Heart right ventricle (tissue), 16 donors: Measurements from ENCODE around the gene TM2D3. TPM values are rescaled to one million over a fixed set of nuclear protein-coding genes. Genes with fewer than 3 reads are reported as not detected.

ENCODE experiments used
- ATAC-seq, 8 donors: fragments of 200-7000 bp; cut with Tn5 transposase; one replicate each; pipeline ENCODE4 v1.9.1; 2020; ENCODE audit warnings: mild to moderate bottlenecking in 8 of 8, moderate library complexity in 8 of 8, moderate number of reproducible peaks in 1 of 8
- DNase-seq, 2 donors: peaks; one replicate each; pipeline ENCODE4 v3.0.0-alpha.2; 2020
- H3K27ac ChIP-seq, 10 donors: fragments of 200-600 bp; sonication (generic) in 2 of 10; one replicate each; pipeline versions ENCODE4 v1.5.0 to v1.8.0; 2020 to 2022; ENCODE audit warnings: mild to moderate bottlenecking in 3 of 10
- H3K27me3 ChIP-seq, 7 donors: fragments of 200-600 bp; one replicate each; pipeline ENCODE4 v1.8.0; 2021 to 2022; ENCODE audit warnings: mild to moderate bottlenecking in 2 of 7
- H3K36me3 ChIP-seq, 9 donors: fragments of 200-600 bp; sonication (generic) in 1 of 9; one replicate each; pipeline versions ENCODE4 v1.5.0 to v1.8.0; 2020 to 2022; ENCODE audit warnings: mild to moderate bottlenecking in 2 of 9
- H3K4me1 ChIP-seq, 9 donors: fragments of 200-600 bp; sonication (generic) in 1 of 9; one replicate each; pipeline versions ENCODE4 v1.5.0 to v1.8.0; 2020 to 2022; ENCODE audit warnings: mild to moderate bottlenecking in 4 of 9
- H3K4me3 ChIP-seq, 10 donors: fragments of 200-600 bp; sonication (generic) in 2 of 10; one replicate each; pipeline versions ENCODE4 v1.5.0 to v1.8.0; 2020 to 2022; ENCODE audit warnings: mild to moderate bottlenecking in 7 of 10, moderate library complexity in 2 of 10
- H3K9me3 ChIP-seq, 11 donors: fragments of 200-600 bp in 10 of 11; sonication (generic) in 2 of 11; one replicate each; pipeline versions ENCODE4 v1.5.0 to v1.8.0; 2013 to 2022; ENCODE audit warnings: mild to moderate bottlenecking in 2 of 11, control low read depth in 1 of 11, moderate library complexity in 1 of 11
- WGBS, 2 donors: extraction: QIAGEN DNeasy Blood & Tissue Kit; methylation state at CpG; one replicate each; pipeline ENCODE4 v1.1.7; 2013; ENCODE audit warnings: inconsistent platforms in 1 of 2; 5-methylcytosine and 5-hydroxymethylcytosine counted together
- intact Hi-C, 10 donors: fragments of 100-400 bp; cut with DNase I; formaldehyde crosslinking; loops; one replicate each; pipeline versions ENCODE4 v1.11.1 to v1.14.2; 2022
- polyA plus RNA-seq, 2 donors: library from polyadenylated mRNA; stranded (reverse); fragments of 200-250 nt; gene quantifications; one replicate each; pipeline ENCODE4 v1.2.3, GENCODE V29; 2013
- total RNA-seq, 10 donors: library from RNA; stranded (reverse); fragmentation: NEBNext Ultra II Directional in 3 of 10; extraction: Animal tissue kit (Norgen Biotek cat#: 25700) in 3 of 10; gene quantifications; one replicate each; pipeline versions ENCODE4 v1.2.1 to v1.2.4, GENCODE V29; 2021 to 2023
- TF ChIP-seq, protein P1 (sequence below), 9 donors: fragments of 200-600 bp; sonication (generic) in 2 of 9; IDR thresholded peaks; one replicate each; pipeline versions ENCODE4 v1.5.0 to v1.8.0; 2021 to 2022; ENCODE audit warnings: antibody characterized with exemption in 9 of 9, mild to moderate bottlenecking in 5 of 9, moderate library complexity in 1 of 9
- donor health status: Arrhythmogenic right ventricular cardiomyopathy.
- donor health status: ischemic (EF 13 %, LVEDD 7.1; RV severe dilation, severe dysfunction).
- donor health status: healthy with polysubstance abuse.
- donor health status: DM: no; HTN: yes; CAD: no.
- donor health status: DM: no; HTN: no; CAD: no.
- donor health status: ischemic (EF 25% LVEDD 6.9; RV normal size, moderate dysfunction).
- donor health status: ischemic (EF 25% LVEDD 5.7; RV mildly dilated, moderate dysfunction).
- donor health status: healthy.
- donor health status: DM: yes; HTN: yes; CAD: no.
- donor health status: Ischemic cardiomyopathy.
- donor health status: ischemic (EF 35%, LVEDD 5.7; RV mildly dilated, moderate dysfunction).
- donor health status: nonischemic (EF 11% LVEDD 7.7; RV severe dilation, severe dysfunction).
- donor health status: DM: yes; HTN: yes; CAD: no.
- donor health status: PGD.
- donor health status: ischemic (EF 29% LVEDD 5.4; RV normal size, mild dysfunction).
- donor health status: nonischemic (EF 23%, LVEDD 6.1; RV moderate dilation, normal function).

TM2D3 gene
- total and polyA plus RNA-seq, 12 donors, result 38.2 to 61.6 (median 52.2) TPM

GRCh38 chr15:101610611-101611000 is 41.6 kb downstream of the TM2D3 start:
- Histone ChIP-seq H3K9me3 (no peaks in the 10 kb centered on the region), H3K36me3 (no peaks in the 10 kb centered on the region), H3K4me3 (no peak overlapping the region), H3K27ac (no peak overlapping the region), H3K27me3 (no peaks in the 10 kb centered on the region), H3K4me1 (peaks cover 17 to 52% (median 31%) of the 10 kb centered on the region in 9 donors)
- WGBS, 2 donors, result 94 to 96% methylated on average over 8 of the region's 8 CpGs
- intact Hi-C loops, result no loop called here
- DNase-seq (no peak), ATAC-seq (no peak)
- TF ChIP-seq, protein P1, sequence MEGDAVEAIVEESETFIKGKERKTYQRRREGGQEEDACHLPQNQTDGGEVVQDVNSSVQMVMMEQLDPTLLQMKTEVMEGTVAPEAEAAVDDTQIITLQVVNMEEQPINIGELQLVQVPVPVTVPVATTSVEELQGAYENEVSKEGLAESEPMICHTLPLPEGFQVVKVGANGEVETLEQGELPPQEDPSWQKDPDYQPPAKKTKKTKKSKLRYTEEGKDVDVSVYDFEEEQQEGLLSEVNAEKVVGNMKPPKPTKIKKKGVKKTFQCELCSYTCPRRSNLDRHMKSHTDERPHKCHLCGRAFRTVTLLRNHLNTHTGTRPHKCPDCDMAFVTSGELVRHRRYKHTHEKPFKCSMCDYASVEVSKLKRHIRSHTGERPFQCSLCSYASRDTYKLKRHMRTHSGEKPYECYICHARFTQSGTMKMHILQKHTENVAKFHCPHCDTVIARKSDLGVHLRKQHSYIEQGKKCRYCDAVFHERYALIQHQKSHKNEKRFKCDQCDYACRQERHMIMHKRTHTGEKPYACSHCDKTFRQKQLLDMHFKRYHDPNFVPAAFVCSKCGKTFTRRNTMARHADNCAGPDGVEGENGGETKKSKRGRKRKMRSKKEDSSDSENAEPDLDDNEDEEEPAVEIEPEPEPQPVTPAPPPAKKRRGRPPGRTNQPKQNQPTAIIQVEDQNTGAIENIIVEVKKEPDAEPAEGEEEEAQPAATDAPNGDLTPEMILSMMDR (IDR thresholded peaks at IDR 0.05), result no peak

DNA sequence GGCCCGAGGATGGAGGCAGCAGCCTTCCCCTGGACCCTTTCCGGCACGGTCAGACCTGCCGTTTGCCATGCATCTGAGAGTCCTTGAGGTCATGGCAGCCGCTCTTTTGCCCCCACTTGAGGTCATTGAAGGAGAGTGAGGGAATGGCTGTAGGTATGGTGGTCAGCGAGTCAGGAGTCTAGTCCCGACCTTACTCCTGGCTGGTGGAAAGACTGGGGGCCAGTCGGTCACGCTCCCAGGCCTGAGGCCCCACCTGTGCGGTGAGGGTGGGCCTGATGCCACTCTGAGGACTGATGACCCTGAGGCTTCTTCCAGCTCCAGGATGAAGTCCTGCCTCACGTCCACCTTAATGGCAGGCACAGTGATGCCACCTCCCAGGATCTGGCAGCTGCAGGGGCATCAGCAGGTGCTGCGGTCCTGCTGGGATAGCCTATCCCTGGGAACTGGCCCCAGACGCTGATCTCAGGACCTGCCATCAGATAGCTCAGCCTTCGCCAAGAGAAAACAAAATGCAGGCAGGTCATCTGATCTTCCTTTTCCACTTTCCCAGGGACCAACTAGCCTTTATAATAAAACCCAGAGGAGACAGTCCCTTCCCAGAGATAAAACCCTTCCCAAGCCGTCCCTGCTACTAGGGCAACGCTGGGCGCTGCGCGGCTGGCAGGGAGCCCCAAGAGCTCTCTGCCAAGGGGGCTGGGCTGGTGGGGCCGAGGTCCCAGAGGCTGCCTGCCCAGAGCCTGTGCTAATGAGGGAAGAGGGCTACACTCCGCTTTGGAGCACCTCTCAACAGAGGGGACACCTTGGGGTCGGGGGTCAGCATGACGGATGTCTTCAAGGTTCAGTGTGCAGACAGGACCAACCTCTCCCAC is 42.2 kb downstream of the TM2D3 start:
- 89% methylated on average over 23 of the region's 23 CpGs for WGBS, 2 donors
- intact Hi-C loops, result no loop called here
- Histone ChIP-seq H3K36me3 (no peaks in the 10 kb centered on the region), H3K4me3 (no peak overlapping the region), H3K4me1 (peaks cover 16 to 46% (median 25%) of the 10 kb centered on the region in 9 donors), H3K27me3 (no peaks in the 10 kb centered on the region), H3K27ac (no peak overlapping the region), H3K9me3 (peaks cover 0 to 1% (median 0%) of the 10 kb centered on the region in 11 donors)
- DNase-seq (no peak), ATAC-seq (no peak)
- TF ChIP-seq, protein P1 (IDR thresholded peaks at IDR 0.05), result no peak

DNA sequence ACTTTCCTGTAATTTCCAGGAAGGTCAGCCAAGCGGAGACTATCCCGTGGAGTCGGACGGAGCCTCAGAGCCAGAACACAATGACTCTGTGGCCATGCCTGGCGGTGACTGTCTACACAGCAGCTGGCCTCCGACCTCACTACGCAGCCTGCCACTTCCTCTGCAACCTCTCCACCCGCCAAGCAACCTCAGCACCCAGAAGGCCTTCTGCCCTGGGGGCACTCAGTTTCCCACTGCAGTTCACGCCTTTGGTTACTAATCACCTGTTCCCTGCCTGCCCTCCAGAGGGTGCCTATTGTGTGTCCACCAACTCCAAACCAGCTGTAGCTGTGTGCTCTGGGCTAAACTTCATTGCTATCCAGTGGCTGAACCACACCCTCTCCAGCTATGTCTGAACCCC is 44.0 kb downstream of the TM2D3 start:
- Histone ChIP-seq H3K27ac (peak overlapping the region in 3 of 10 donors; percentile 42 to 46 (median 44)), H3K9me3 (peaks cover 0 to 6% (median 0%) of the 10 kb centered on the region in 11 donors), H3K36me3 (no peaks in the 10 kb centered on the region), H3K27me3 (no peaks in the 10 kb centered on the region), H3K4me1 (peaks cover 4 to 28% (median 10%) of the 10 kb centered on the region in 9 donors), H3K4me3 (no peak overlapping the region)
- intact Hi-C loops, result no loop called here
- 70 to 73% methylated on average over 9 of the region's 9 CpGs for WGBS, 2 donors
- ATAC-seq (peak in 4 of 8 donors; percentile 17 to 61 (median 30)), DNase-seq (no peak)
- TF ChIP-seq, protein P1 (IDR thresholded peaks at IDR 0.05), result peak in 1 of 9 donors; percentile 8

DNA sequence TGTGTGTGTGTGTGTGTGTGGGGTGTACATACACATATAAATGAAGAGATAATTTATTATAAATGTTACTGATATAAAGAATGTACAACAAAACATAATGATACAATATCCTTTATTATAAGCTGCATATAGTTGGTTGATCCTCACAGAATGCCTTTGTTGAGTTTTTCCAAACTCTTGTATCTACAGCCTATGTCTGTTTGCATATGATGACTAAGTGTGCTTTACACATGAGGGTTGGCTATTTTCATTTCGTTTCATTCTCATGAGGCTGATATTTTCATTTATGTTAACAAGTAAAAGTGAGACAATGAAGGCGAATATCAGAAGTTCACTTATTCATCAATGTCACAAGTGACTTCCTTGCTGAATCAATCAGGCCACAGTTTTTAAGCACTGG is 45.1 kb downstream of the TM2D3 start:
- WGBS, 2 donors, result 87% methylated on average over 2 of the region's 2 CpGs
- intact Hi-C loops, result no loop called here
- Histone ChIP-seq H3K27ac (no peak overlapping the region), H3K27me3 (peaks cover 0 to 4% (median 0%) of the 10 kb centered on the region in 7 donors), H3K4me1 (peaks cover 0 to 20% (median 3%) of the 10 kb centered on the region in 9 donors), H3K4me3 (no peak overlapping the region), H3K36me3 (no peaks in the 10 kb centered on the region), H3K9me3 (peaks cover 0 to 6% (median 0%) of the 10 kb centered on the region in 11 donors)
- no peak for ATAC-seq
- TF ChIP-seq, protein P1 (IDR thresholded peaks at IDR 0.05), result no peak
- no peak for DNase-seq
